ENCODE measurements around the gene POLE3. TPM values are rescaled to one million over a fixed set of nuclear protein-coding genes. Genes with fewer than 3 reads are reported as not detected.

The POLE3 gene
- total RNA-seq, 4 donors from 2014 or later: 4.2 to 58.7 (median 24.4) TPM

DNA sequence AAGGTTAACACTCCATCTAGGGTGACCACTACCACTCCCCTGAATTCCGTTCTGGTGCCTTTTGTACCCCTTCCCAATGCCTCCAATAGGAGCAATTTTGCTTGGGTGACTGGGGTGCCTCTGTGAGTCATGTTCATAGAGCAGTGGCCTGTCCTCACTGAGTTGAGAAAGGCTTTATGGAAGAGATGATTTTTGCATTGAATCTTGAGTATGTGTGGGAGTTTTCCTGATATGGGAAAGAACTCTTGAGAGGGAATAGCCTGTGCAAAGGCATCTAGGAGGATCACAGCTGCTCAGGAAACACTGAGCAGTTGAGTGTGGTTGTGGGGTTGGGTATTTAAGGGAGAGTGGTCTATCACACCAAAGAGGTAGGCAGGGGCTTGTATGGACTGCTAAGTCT lies 16.2 kb upstream of the POLE3 start:
- Histone ChIP-seq H3K36me3 (no peaks in the 10 kb centered on the region), H3K9me3 (no peaks in the 10 kb centered on the region), H3K27ac (no peak overlapping the region), H3K4me3 (no peak overlapping the region), H3K27me3 (no peaks in the 10 kb centered on the region), H3K4me1 (no peaks in the 10 kb centered on the region)
- in situ Hi-C loops (cut with MboI; ENCODE audit: low pct_ligation_motif_present in 1 of 4, low pct_unique_long_range_greater_than_20kb in 1 of 4, low sequenced_read_pairs in 3 of 4) (no loop called here), intact Hi-C loops (cut with DNase I; ENCODE audit: low total_unique reads) (no loop called here)
- TF ChIP-seq, protein P1, sequence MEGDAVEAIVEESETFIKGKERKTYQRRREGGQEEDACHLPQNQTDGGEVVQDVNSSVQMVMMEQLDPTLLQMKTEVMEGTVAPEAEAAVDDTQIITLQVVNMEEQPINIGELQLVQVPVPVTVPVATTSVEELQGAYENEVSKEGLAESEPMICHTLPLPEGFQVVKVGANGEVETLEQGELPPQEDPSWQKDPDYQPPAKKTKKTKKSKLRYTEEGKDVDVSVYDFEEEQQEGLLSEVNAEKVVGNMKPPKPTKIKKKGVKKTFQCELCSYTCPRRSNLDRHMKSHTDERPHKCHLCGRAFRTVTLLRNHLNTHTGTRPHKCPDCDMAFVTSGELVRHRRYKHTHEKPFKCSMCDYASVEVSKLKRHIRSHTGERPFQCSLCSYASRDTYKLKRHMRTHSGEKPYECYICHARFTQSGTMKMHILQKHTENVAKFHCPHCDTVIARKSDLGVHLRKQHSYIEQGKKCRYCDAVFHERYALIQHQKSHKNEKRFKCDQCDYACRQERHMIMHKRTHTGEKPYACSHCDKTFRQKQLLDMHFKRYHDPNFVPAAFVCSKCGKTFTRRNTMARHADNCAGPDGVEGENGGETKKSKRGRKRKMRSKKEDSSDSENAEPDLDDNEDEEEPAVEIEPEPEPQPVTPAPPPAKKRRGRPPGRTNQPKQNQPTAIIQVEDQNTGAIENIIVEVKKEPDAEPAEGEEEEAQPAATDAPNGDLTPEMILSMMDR (IDR thresholded peaks at IDR 0.05): no peak
- TF ChIP-seq EP300 (IDR thresholded peaks at IDR 0.05; ENCODE audit: low read depth) (no peak), POLR2A (IDR thresholded peaks at IDR 0.05) (no peak), POLR2AphosphoS5 (IDR thresholded peaks at IDR 0.05) (no peak)
- DNase-seq: no peak
- 84% methylated on average over 1 of the region's 1 CpG; no CpG with 5 or more reads in 1 of the 2 donors for WGBS, 2 donors (ENCODE audit: low coverage in 1 of 2)

DNA sequence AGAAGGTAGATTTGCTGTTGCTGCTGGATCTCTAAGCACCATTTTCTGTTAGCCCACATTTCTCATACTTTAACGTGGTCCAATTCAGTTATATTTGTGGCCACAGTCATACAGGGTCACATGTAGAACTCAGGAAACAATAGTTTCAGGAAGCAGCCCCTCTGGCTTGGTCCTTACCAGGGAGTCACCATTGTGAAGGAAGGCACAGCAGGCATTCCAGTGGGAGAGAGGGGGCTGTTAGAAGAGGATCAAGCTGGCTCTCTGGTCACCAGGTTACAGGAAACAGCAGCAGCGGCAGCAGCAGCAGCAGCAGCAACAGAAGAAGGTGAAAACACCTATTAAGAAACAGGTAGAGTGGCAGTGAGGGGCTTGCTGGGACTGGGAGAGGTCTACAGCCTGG lies 14.6 kb upstream of the POLE3 start:
- TF ChIP-seq EP300 (IDR thresholded peaks at IDR 0.05; ENCODE audit: low read depth) (no peak), POLR2AphosphoS5 (IDR thresholded peaks at IDR 0.05) (no peak), POLR2A (IDR thresholded peaks at IDR 0.05) (no peak)
- TF ChIP-seq, protein P1 (IDR thresholded peaks at IDR 0.05): no peak
- DNase-seq: no peak
- WGBS, 2 donors (ENCODE audit: low coverage in 1 of 2): 53% methylated on average over 2 of the region's 2 CpGs; no CpG with 5 or more reads in 1 of the 2 donors
- in situ Hi-C loops (cut with MboI; ENCODE audit: low pct_ligation_motif_present in 1 of 4, low pct_unique_long_range_greater_than_20kb in 1 of 4, low sequenced_read_pairs in 3 of 4): no loop called here
- Histone ChIP-seq H3K4me1 (no peaks in the 10 kb centered on the region), H3K27ac (no peak overlapping the region), H3K4me3 (no peak overlapping the region), H3K27me3 (no peaks in the 10 kb centered on the region), H3K9me3 (no peaks in the 10 kb centered on the region), H3K36me3 (no peaks in the 10 kb centered on the region)
- intact Hi-C loops (cut with DNase I; ENCODE audit: low total_unique reads): no loop called here

DNA sequence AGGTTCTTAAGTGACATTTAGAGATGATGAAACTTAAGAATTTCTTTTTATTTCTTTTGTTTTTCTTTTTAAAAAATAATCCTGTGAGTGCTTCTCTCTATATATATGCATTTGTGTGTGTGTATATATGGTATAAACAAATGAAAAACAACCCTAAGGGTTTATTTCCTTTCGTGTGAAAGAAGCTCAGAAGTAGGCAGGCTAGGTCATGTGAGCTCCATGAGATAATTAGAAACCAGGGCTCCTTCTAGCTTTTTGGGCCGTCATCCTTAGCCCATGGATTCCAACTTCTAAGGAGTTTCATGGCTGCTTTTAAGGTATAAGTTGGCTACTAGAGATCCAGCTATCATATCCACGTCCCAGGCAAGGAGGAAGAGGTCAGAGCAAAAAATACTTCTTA lies 11.3 kb upstream of the POLE3 start:
- DNase-seq: no peak
- Histone ChIP-seq H3K27ac (no peak overlapping the region), H3K4me1 (no peaks in the 10 kb centered on the region), H3K36me3 (no peaks in the 10 kb centered on the region), H3K4me3 (no peak overlapping the region), H3K27me3 (no peaks in the 10 kb centered on the region), H3K9me3 (no peaks in the 10 kb centered on the region)
- intact Hi-C loops (cut with DNase I; ENCODE audit: low total_unique reads): no loop called here
- TF ChIP-seq, protein P1 (IDR thresholded peaks at IDR 0.05): no peak
- TF ChIP-seq POLR2A (IDR thresholded peaks at IDR 0.05): no peak
- TF ChIP-seq POLR2AphosphoS5 (IDR thresholded peaks at IDR 0.05): no peak
- no peak for TF ChIP-seq EP300 (IDR thresholded peaks at IDR 0.05; ENCODE audit: low read depth)
- WGBS, 2 donors (ENCODE audit: low coverage in 1 of 2): 71 to 79% methylated on average over 1 to 3 of the region's 3 CpGs
- in situ Hi-C loops (cut with MboI; ENCODE audit: low pct_ligation_motif_present in 1 of 4, low pct_unique_long_range_greater_than_20kb in 1 of 4, low sequenced_read_pairs in 3 of 4): no loop called here

DNA sequence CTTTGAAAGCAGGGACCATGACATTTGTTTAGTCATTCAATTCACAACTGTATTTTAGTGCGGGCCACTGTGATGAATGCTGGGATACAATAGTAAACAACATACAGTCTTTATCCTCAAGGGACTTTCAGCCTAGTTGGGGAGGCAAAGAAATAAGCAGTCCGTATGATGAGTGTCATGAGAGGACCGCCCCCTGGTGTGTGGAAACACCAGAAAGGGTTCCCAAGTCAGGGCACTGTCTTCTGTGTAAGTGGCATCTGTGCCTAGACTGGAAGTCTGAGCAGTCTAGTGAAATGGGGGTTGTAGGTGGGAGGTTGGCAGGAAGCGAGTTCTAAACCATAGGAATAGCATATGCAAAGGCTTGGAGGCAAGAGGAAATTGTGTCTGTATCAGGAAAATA lies 6.9 kb upstream of the POLE3 start:
- no peak for TF ChIP-seq POLR2A (IDR thresholded peaks at IDR 0.05)
- TF ChIP-seq, protein P1 (IDR thresholded peaks at IDR 0.05): no peak
- TF ChIP-seq POLR2AphosphoS5 (IDR thresholded peaks at IDR 0.05): no peak
- TF ChIP-seq EP300 (IDR thresholded peaks at IDR 0.05; ENCODE audit: low read depth): no peak
- in situ Hi-C loops (cut with MboI; ENCODE audit: low pct_ligation_motif_present in 1 of 4, low pct_unique_long_range_greater_than_20kb in 1 of 4, low sequenced_read_pairs in 3 of 4): no loop called here
- 81 to 91% methylated on average over 4 of the region's 4 CpGs for WGBS, 2 donors (ENCODE audit: low coverage in 1 of 2)

More for the DNA sequence above, 6.9 kb upstream of the POLE3 start:
- Histone ChIP-seq H3K4me1 (no peaks in the 10 kb centered on the region), H3K27me3 (no peaks in the 10 kb centered on the region), H3K27ac (no peak overlapping the region), H3K4me3 (no peak overlapping the region), H3K9me3 (no peaks in the 10 kb centered on the region), H3K36me3 (no peaks in the 10 kb centered on the region)
- DNase-seq: no peak
- intact Hi-C loops (cut with DNase I; ENCODE audit: low total_unique reads): no loop called here
